SJSA1 (cell line): ENCODE data around the gene CATSPERD. TPM values are rescaled to one million over a fixed set of nuclear protein-coding genes. Genes with fewer than 3 reads are reported as not detected.
"Not testable (repeated sequence)": the region's sequence is repeated elsewhere in the genome, so short reads cannot be mapped to it uniquely, and the experiment has no call there.

Experiments used
- DNase-seq, 2 experiments: peaks; one replicate each; pipeline ENCODE4 v3.0.0-alpha.2; 2015 to 2020; ENCODE audit warnings: low spot score in 2 of 2, low read depth in 1 of 2
- H3K27ac ChIP-seq: fragments of 250-450 bp; sonication (Bioruptor Pico); 2 replicates; pipeline ENCODE4 v1.5.1; 2020; ENCODE audit warnings: mild to moderate bottlenecking, moderate library complexity
- H3K27me3 ChIP-seq: fragments of 250-450 bp; sonication (Bioruptor Pico); replicated peaks from 2 replicates; pipeline ENCODE4 v1.5.1; 2020; ENCODE audit warnings: mild to moderate bottlenecking, moderate library complexity
- H3K36me3 ChIP-seq: fragments of 250-450 bp; sonication (Bioruptor Pico); 2 replicates; pipeline ENCODE4 v1.5.1; 2020; ENCODE audit warnings: mild to moderate bottlenecking
- H3K4me1 ChIP-seq: fragments of 250-450 bp; sonication (Bioruptor Pico); replicated peaks from 2 replicates; pipeline ENCODE4 v1.6.1; 2021; ENCODE audit warnings: mild to moderate bottlenecking
- H3K4me3 ChIP-seq: fragments of 250-450 bp; sonication (Bioruptor Pico); 2 replicates; pipeline ENCODE4 v1.5.1; 2020; ENCODE audit warnings: mild to moderate bottlenecking
- H3K9me3 ChIP-seq: fragments of 250-450 bp; sonication (Bioruptor Pico); replicated peaks from 2 replicates; pipeline ENCODE4 v1.5.1; 2020; ENCODE audit warnings: mild to moderate bottlenecking
- total RNA-seq: library from RNA; depleted of rRNA; stranded (reverse); fragments of >200 nt; shearing (Covaris generic); gene quantifications from 2 replicates; pipeline ENCODE4 v1.2.3, GENCODE V29; 2014

Gene CATSPERD
- total RNA-seq, 1 experiment from 2014 or later, result not detected

GRCh38 chr19:5698635-5699422 lies 21.6 kb upstream of the CATSPERD start:
- H3K4me1 ChIP-seq, result no peaks in the 10 kb centered on the region
- no peaks in the 10 kb centered on the region for H3K27me3 ChIP-seq
- no peaks in the 10 kb centered on the region for H3K9me3 ChIP-seq
- H3K36me3 ChIP-seq, result peaks cover 76% of the 10 kb centered on the region
- DNase-seq, result no peak
- H3K4me3 ChIP-seq, result no peak overlapping the region
- no peak overlapping the region for H3K27ac ChIP-seq

DNA sequence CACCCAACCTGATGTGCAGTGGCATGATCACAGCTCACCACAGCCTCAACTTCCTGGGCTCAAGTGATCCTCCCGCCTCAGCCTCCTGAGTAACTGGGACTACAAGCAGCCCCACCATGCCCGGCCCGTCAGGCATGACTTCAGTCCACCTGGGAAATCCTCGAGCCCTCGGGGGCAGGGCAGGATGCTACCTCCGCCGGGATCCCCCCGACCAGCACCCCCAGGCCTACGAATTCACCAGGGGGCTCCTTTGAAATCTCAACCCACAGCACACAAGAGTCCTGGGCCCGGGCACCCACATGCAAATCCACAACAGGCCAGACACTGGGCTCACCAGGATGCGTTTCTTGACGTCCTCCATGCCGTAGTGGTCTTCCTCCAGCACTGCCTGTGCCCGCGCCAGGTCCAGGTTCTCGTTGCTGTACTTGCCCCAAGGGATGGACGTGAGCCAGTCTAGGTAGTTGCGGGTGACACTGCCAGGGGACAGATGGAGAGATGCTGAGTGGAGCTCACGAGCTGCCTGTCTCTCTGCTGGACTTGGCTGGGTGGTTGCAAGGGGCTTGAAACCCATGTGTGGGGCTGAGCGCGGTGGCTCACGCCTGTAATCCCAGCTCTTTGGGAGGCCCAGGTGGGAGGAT lies 19.9 kb upstream of the CATSPERD start:
- Histone ChIP-seq H3K4me3 (no peak overlapping the region), H3K36me3 (peaks cover 76% of the 10 kb centered on the region), H3K4me1 (no peaks in the 10 kb centered on the region), H3K27ac (no peak overlapping the region), H3K9me3 (no peaks in the 10 kb centered on the region), H3K27me3 (no peaks in the 10 kb centered on the region)
- no peak for DNase-seq

GRCh38 chr19:5702053-5702410 lies 18.4 kb upstream of the CATSPERD start:
- not testable (repeated sequence) for H3K9me3 ChIP-seq, H3K4me1 ChIP-seq, DNase-seq, H3K27ac ChIP-seq, H3K27me3 ChIP-seq, H3K4me3 ChIP-seq
- peaks cover 76% of the 10 kb centered on the region for H3K36me3 ChIP-seq

- Histone ChIP-seq H3K27ac (no peak overlapping the region), H3K27me3 (no peaks in the 10 kb centered on the region), H3K9me3 (no peaks in the 10 kb centered on the region), H3K4me3 (no peak overlapping the region), H3K36me3 (peaks cover 81% of the 10 kb centered on the region), H3K4me1 (no peaks in the 10 kb centered on the region)
- DNase-seq, result no peak
Observed at GRCh38 chr19:5703819-5704818, 16.3 kb upstream of the CATSPERD start.

- no peaks in the 10 kb centered on the region for H3K27me3 ChIP-seq
- peaks cover 78% of the 10 kb centered on the region for H3K36me3 ChIP-seq
- H3K4me3 ChIP-seq, result no peak overlapping the region
- H3K27ac ChIP-seq, result no peak overlapping the region
- H3K9me3 ChIP-seq, result no peaks in the 10 kb centered on the region
- DNase-seq, result no peak
- no peaks in the 10 kb centered on the region for H3K4me1 ChIP-seq
Observed at GRCh38 chr19:5705552-5705951, 14.9 kb upstream of the CATSPERD start.

DNA sequence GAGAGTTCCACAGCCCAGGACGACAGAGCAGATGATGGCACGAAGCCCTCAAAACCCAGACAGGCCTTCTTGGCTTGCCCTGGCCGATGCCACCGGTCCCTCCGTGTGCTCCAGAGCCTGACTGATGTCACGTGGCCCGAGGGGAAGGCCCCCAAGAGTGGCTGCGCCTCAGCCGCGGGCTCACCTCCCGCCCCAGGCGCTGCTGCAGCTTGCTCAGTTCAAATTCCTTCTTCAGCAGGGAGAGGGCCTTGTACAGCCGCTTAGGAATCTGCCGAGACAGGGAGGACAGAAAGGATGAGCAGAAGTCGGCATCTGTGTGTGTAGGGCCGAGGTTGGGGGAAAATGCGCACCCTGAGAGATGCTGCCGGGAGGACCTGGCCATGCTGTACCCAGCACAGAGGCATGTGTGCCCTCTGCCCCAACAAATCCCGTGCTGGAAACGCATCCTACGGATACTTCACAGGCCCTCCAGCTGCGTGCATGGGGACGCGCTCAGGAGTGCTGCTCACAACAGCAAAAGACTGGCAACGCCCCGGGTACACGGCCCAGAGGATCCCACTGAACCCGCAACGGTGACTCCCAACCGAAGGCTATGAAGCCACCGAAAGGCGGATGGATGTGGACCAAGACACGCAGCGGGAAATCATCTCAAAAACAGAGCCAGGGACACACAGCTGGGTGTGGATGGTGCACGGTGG lies 13.4 kb upstream of the CATSPERD start:
- Histone ChIP-seq H3K4me3 (no peak overlapping the region), H3K27me3 (no peaks in the 10 kb centered on the region), H3K4me1 (no peaks in the 10 kb centered on the region), H3K27ac (no peak overlapping the region), H3K9me3 (no peaks in the 10 kb centered on the region), H3K36me3 (peaks cover 85% of the 10 kb centered on the region)
- DNase-seq, result no peak

GRCh38 chr19:5707576-5708575 lies 12.6 kb upstream of the CATSPERD start:
- Histone ChIP-seq H3K9me3 (no peaks in the 10 kb centered on the region), H3K27me3 (no peaks in the 10 kb centered on the region), H3K4me3 (no peak overlapping the region), H3K27ac (no peak overlapping the region), H3K36me3 (peaks cover 94% of the 10 kb centered on the region), H3K4me1 (no peaks in the 10 kb centered on the region)
- DNase-seq, result no peak

DNA sequence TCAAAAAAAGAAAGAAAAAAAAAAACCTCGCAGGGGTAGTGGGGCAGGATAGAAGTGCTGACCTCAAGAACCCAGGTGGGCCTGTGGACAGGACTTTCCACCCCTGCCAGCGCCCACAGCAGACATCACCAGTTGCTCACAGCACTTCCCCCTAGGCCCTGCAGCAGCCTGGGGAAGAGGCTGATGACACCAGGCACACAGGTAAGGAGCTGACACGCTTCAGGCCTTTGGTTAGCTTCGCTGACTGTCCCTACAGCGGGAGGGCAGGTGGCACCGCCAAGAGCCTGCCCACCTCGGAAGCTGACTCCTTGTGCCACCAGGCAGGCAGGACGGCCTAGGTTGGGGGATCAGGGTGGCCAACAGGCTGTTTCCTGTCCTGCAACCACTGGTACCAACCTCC lies 9.4 kb upstream of the CATSPERD start:
- H3K9me3 ChIP-seq, result no peaks in the 10 kb centered on the region
- no peak for DNase-seq
- H3K27me3 ChIP-seq, result no peaks in the 10 kb centered on the region
- peaks cover 83% of the 10 kb centered on the region for H3K36me3 ChIP-seq
- H3K4me3 ChIP-seq, result no peak overlapping the region
- no peak overlapping the region for H3K27ac ChIP-seq
- H3K4me1 ChIP-seq, result no peaks in the 10 kb centered on the region

DNA sequence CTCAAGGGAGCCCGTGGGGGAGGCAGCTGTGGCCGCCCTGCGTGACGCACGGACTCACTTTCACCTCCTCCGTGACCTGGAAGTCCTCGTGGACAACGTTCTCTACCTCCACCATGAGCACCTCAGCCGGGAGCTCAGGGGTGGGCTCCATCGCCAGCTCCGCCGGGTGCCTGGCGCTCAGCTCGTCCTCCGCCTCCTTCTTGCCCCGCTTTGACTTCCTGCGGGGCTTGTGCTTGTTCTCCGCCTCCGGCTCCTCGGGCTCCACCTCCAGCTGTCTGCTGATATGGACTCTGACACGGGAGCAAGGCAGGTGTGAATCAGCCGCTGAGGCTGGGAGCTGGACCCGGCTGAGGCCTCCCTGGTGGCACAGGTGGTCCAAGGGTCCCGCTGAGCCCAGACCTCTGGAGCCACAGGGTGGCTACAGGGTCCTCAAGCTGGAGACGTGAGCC lies 8.7 kb upstream of the CATSPERD start:
- Histone ChIP-seq H3K36me3 (peaks cover 76% of the 10 kb centered on the region), H3K4me3 (no peak overlapping the region), H3K9me3 (no peaks in the 10 kb centered on the region), H3K4me1 (no peaks in the 10 kb centered on the region), H3K27me3 (no peaks in the 10 kb centered on the region), H3K27ac (no peak overlapping the region)
- DNase-seq, result no peak

GRCh38 chr19:5713228-5713627 lies 7.2 kb upstream of the CATSPERD start:
- Histone ChIP-seq H3K4me1 (peaks cover 4% of the 10 kb centered on the region), H3K9me3 (no peaks in the 10 kb centered on the region), H3K27me3 (no peaks in the 10 kb centered on the region), H3K4me3 (no peak overlapping the region), H3K36me3 (peaks cover 72% of the 10 kb centered on the region), H3K27ac (no peak overlapping the region)
- DNase-seq, result no peak

DNA sequence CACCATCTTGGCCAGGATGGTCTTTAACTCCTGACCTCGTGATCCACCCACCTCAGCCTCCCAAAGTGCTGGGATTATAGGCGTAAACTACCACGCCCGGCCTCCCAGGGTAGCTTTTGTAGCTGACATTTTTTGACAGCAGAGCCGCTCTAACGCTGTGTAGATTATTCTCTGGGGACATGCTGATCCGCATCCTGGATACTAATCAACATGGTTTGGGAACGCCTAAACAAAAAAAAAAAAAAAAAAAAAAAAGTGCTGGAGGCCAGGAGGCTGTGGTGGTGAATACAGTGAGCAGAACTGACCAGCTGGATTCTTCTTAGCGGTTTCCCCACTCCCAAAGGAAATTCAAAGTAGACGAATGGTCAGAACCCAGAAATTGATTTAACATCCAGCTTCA lies 5.6 kb upstream of the CATSPERD start:
- H3K9me3 ChIP-seq, result no peaks in the 10 kb centered on the region
- H3K27ac ChIP-seq, result no peak overlapping the region
- peaks cover 11% of the 10 kb centered on the region for H3K4me1 ChIP-seq
- H3K4me3 ChIP-seq, result no peak overlapping the region
- H3K27me3 ChIP-seq, result no peaks in the 10 kb centered on the region
- DNase-seq, result no peak
- H3K36me3 ChIP-seq, result peaks cover 64% of the 10 kb centered on the region

- Histone ChIP-seq H3K4me3 (no peak overlapping the region), H3K9me3 (no peaks in the 10 kb centered on the region), H3K4me1 (peaks cover 15% of the 10 kb centered on the region), H3K36me3 (peaks cover 39% of the 10 kb centered on the region), H3K27me3 (no peaks in the 10 kb centered on the region), H3K27ac (no peak overlapping the region)
- DNase-seq, result no peak
Observed at GRCh38 chr19:5717215-5717935, 3.1 kb upstream of the CATSPERD start.
